HEK293 (cell line): Measurements from ENCODE around the gene DUSP10.

Experiments used
- CTCF ChIA-PET: fragments of 350-600 bp; formaldehyde crosslinking; extraction: SDS; loops from one replicate; lab custom pipeline; 2021; ENCODE audit warnings: antibody characterized with exemption; lab: Yijun Ruan, JAX
- POLR2A ChIA-PET: fragments of 300-600 bp; formaldehyde crosslinking; extraction: SDS; loops from one replicate; lab custom pipeline; 2020; ENCODE audit warnings: antibody characterized with exemption, inconsistent platforms; lab: Yijun Ruan, JAX
- H3K27ac ChIP-seq: fragments of 200-500 bp; sonication (Bioruptor generic); 2 replicates; pipeline ENCODE4 v1.5.1; 2014; ENCODE audit warnings: low read depth, low read length, control low read depth, inconsistent platforms; ENCODE audit errors: extremely low read depth
- H3K36me3 ChIP-seq, 2 experiments: fragments of 200-500 bp in 1 of 2; sonication (Bioruptor generic) in 1 of 2; 1 replicate in 1 of 2; 2 replicates in 1 of 2; pipeline ENCODE4 v1.5.1; 2014 to 2017; ENCODE audit warnings: inconsistent platforms in 2 of 2, low read length in 2 of 2; ENCODE audit not compliant: control insufficient read depth in 2 of 2, insufficient read depth in 1 of 2
- H3K4me1 ChIP-seq: fragments of 200-500 bp; sonication (Bioruptor generic); 2 replicates; pipeline ENCODE4 v1.5.1; 2014; ENCODE audit warnings: mild to moderate bottlenecking, low read length, inconsistent platforms; ENCODE audit not compliant: control insufficient read depth, insufficient read depth
- H3K4me3 ChIP-seq: 2 replicates; pipeline ENCODE4 v1.5.1; 2011; ENCODE audit warnings: low read depth, mild to moderate bottlenecking, control low read depth, low read length, moderate library complexity
- H3K9me3 ChIP-seq: fragments of 200-500 bp; sonication (Bioruptor generic); 2 replicates; pipeline ENCODE4 v1.5.1; 2014; ENCODE audit warnings: low read depth, low read length, inconsistent platforms; ENCODE audit not compliant: control insufficient read depth, insufficient read depth
- BCL11B ChIP-seq: fragments of 450-650 bp; formaldehyde crosslinking; IDR thresholded peaks from 2 replicates; pipeline ENCODE4 v1.5.1; 2016; ENCODE audit warnings: low read depth, missing biosample characterization, missing genetic modification characterization
- IKZF3 ChIP-seq: fragments of 450-650 bp; IDR thresholded peaks from 2 replicates; pipeline ENCODE4 v1.5.0; 2018; ENCODE audit warnings: missing biosample characterization, mild to moderate bottlenecking, missing genetic modification characterization, moderate library complexity
- MEIS1 ChIP-seq: sonication (generic); formaldehyde crosslinking; IDR thresholded peaks from 2 replicates; pipeline ENCODE4 v1.8.1; 2022; ENCODE audit warnings: missing genetic modification reagents, mild to moderate bottlenecking, borderline replicate concordance
- SCRT2 ChIP-seq: fragments of 450-650 bp; formaldehyde crosslinking; IDR thresholded peaks from 2 replicates; pipeline ENCODE4 v1.5.1; 2016; ENCODE audit warnings: missing biosample characterization, missing genetic modification characterization
- SP3 ChIP-seq: fragments of 450-650 bp; formaldehyde crosslinking; IDR thresholded peaks from 2 replicates; pipeline ENCODE4 v1.5.1; 2016; ENCODE audit warnings: missing biosample characterization, missing genetic modification characterization
- SP7 ChIP-seq: fragments of 450-650 bp; formaldehyde crosslinking; IDR thresholded peaks from 2 replicates; pipeline ENCODE4 v1.5.1; 2016; ENCODE audit warnings: missing biosample characterization, missing genetic modification characterization
- WT1 ChIP-seq: fragments of 450-650 bp; formaldehyde crosslinking; IDR thresholded peaks from 2 replicates; pipeline ENCODE4 v1.5.1; 2016; ENCODE audit warnings: missing biosample characterization, missing genetic modification characterization
- ZBTB20 ChIP-seq: fragments of 450-650 bp; formaldehyde crosslinking; IDR thresholded peaks from 2 replicates; pipeline ENCODE4 v1.5.1; 2016; ENCODE audit warnings: missing biosample characterization, missing genetic modification characterization
- ZNF112 ChIP-seq: fragments of 450-650 bp; formaldehyde crosslinking; IDR thresholded peaks from 2 replicates; pipeline ENCODE4 v1.5.0; 2017; ENCODE audit warnings: missing biosample characterization, missing genetic modification characterization
- ZNF146 ChIP-seq: fragments of 450-650 bp; formaldehyde crosslinking; IDR thresholded peaks from 2 replicates; pipeline ENCODE4 v1.5.1; 2016; ENCODE audit warnings: missing biosample characterization, missing genetic modification characterization
- ZNF16 ChIP-seq: fragments of 450-650 bp; formaldehyde crosslinking; IDR thresholded peaks from 2 replicates; pipeline ENCODE4 v1.5.1; 2016; ENCODE audit warnings: low read depth, missing biosample characterization, missing genetic modification characterization
- ZNF174 ChIP-seq: fragments of 450-650 bp; formaldehyde crosslinking; IDR thresholded peaks from 2 replicates; pipeline ENCODE4 v1.5.0; 2017; ENCODE audit warnings: missing biosample characterization, mild to moderate bottlenecking, missing genetic modification characterization
- ZNF184 ChIP-seq: fragments of 450-650 bp; IDR thresholded peaks from 2 replicates; pipeline ENCODE4 v1.5.1; 2018; ENCODE audit warnings: missing biosample characterization, mild to moderate bottlenecking, missing genetic modification characterization
- ZNF341 ChIP-seq: fragments of 450-650 bp; formaldehyde crosslinking; IDR thresholded peaks from 2 replicates; pipeline ENCODE4; 2016; ENCODE audit warnings: low read depth, missing biosample characterization, missing genetic modification characterization
- ZNF596 ChIP-seq: fragments of 450-650 bp; IDR thresholded peaks from 2 replicates; pipeline ENCODE4 v1.5.0; 2018; ENCODE audit warnings: missing biosample characterization, mild to moderate bottlenecking, missing genetic modification characterization, moderate library complexity
- ZNF600 ChIP-seq: fragments of 450-650 bp; formaldehyde crosslinking; IDR thresholded peaks from 2 replicates; pipeline ENCODE4 v1.5.1; 2016; ENCODE audit warnings: missing biosample characterization, missing genetic modification characterization
- ZNF629 ChIP-seq: fragments of 450-650 bp; formaldehyde crosslinking; IDR thresholded peaks from 2 replicates; pipeline ENCODE4 v1.5.1; 2017; ENCODE audit warnings: missing biosample characterization, missing genetic modification characterization
- ZNF76 ChIP-seq: fragments of 450-650 bp; formaldehyde crosslinking; IDR thresholded peaks from 2 replicates; pipeline ENCODE4; 2016; ENCODE audit warnings: low read depth, missing biosample characterization, missing genetic modification characterization, borderline replicate concordance
- ZNF777 ChIP-seq: fragments of 450-650 bp; formaldehyde crosslinking; IDR thresholded peaks from 2 replicates; pipeline ENCODE4 v1.5.1; 2017; ENCODE audit warnings: missing biosample characterization, missing genetic modification characterization, borderline replicate concordance
- TF ChIP-seq, protein P1 (sequence below): fragments of 450-650 bp; formaldehyde crosslinking; IDR thresholded peaks from 2 replicates; pipeline ENCODE4 v1.5.1; 2016; ENCODE audit warnings: missing biosample characterization, missing genetic modification characterization
- TF ChIP-seq, protein P2 (sequence below): fragments of 450-650 bp; formaldehyde crosslinking; IDR thresholded peaks from 2 replicates; pipeline ENCODE4 v1.5.1; 2016; ENCODE audit warnings: missing biosample characterization, missing genetic modification characterization
- TF ChIP-seq, protein P3 (sequence below): fragments of 450-650 bp; formaldehyde crosslinking; IDR thresholded peaks from 2 replicates; pipeline ENCODE4 v1.5.1; 2017; ENCODE audit warnings: missing biosample characterization, missing genetic modification characterization
- TF ChIP-seq, protein P4 (sequence below): fragments of 450-650 bp; formaldehyde crosslinking; IDR thresholded peaks from 2 replicates; pipeline ENCODE4 v1.5.1; 2016; ENCODE audit warnings: missing biosample characterization, missing genetic modification characterization

DUSP10 gene

DNA sequence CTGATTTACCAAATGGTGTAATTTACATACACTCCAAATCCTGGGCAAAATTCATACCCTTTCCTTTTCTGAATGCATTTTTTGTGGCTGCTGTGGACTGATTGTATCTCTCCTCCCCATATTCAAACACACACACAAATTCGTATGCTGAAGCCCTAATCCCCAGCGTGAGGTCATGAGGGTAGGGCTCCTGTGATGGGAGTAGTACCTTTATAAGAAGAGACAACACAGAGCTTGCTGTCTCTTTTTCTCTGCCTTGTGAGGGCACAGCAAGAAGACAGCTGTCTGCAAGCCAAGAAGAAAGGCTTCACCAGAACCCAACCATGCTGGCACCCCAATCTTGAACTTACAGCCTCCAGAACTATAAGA lies 24.4 kb downstream of the DUSP10 start:
- no peak overlapping the region for H3K4me3 ChIP-seq
- ChIA-PET CTCF (interaction anchor here (0.7 to 0.8 kb wide), 2 partner anchors 99 to 125 kb away, joined by 4 to 6 read pairs; no protein-coding TSS in a partner anchor), POLR2A (interaction anchor here (1.5 to 3.0 kb wide), 2 partner anchors 9 to 24 kb away, joined by 6 to 17 read pairs; partner anchors contain the start of gene DUSP10)
- no peaks in the 10 kb centered on the region for H3K9me3 ChIP-seq
- peaks cover 25% of the 10 kb centered on the region for H3K4me1 ChIP-seq
- TF ChIP-seq ZNF76 (tag by site-specific recombination) (no peak), MEIS1 (CRISPR knock-in tag) (no peak), ZNF341 (tag by site-specific recombination) (no peak), BCL11B (tag by site-specific recombination) (no peak), ZNF777 (tag by site-specific recombination) (no peak), ZNF146 (tag by site-specific recombination) (no peak), ZNF629 (tag by site-specific recombination) (no peak), ZNF16 (tag by site-specific recombination) (no peak), SP3 (tag by site-specific recombination) (no peak)
- TF ChIP-seq, protein P1, sequence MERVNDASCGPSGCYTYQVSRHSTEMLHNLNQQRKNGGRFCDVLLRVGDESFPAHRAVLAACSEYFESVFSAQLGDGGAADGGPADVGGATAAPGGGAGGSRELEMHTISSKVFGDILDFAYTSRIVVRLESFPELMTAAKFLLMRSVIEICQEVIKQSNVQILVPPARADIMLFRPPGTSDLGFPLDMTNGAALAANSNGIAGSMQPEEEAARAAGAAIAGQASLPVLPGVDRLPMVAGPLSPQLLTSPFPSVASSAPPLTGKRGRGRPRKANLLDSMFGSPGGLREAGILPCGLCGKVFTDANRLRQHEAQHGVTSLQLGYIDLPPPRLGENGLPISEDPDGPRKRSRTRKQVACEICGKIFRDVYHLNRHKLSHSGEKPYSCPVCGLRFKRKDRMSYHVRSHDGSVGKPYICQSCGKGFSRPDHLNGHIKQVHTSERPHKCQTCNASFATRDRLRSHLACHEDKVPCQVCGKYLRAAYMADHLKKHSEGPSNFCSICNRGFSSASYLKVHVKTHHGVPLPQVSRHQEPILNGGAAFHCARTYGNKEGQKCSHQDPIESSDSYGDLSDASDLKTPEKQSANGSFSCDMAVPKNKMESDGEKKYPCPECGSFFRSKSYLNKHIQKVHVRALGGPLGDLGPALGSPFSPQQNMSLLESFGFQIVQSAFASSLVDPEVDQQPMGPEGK (tag by site-specific recombination), result no peak
- H3K27ac ChIP-seq, result no peak overlapping the region; the same call in 1 of the 2 replicates
- H3K36me3 ChIP-seq, result no peaks in the 10 kb centered on the region

DNA sequence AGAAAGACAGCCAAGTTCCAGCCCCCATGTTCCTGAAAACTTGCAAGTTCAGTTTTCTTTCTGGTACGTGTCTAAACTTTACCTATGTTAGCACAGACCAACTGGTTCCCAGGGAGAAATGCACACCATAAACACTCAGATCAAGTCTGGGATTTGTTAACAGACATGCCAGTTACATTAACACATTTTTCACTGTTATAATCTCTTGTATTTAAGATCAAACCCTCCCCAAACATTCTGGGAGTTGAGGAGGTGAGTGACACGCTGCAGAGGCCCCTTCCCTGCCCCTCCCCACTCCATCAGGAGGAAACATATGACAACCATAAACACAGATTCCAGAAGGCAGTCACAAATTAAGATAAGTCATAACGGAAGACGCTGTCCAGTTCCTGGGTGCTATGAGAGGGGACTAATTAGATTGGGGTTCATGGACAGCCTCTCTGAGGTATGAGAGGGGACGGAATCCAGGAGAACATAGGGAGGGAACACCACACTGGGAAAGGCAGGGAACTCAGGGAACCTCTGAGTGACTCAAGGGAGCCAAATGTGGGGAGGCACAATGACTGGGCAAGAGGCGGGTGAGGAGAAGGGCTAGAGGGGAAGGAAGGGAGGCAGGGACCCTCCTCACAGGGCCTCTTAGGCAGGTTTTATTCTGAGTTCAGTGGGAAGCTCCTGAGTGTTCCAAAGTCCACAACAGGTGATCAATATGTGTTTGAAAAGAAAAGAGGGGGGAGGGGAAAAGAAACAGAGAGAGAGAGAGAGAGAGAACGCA lies 25.0 kb downstream of the DUSP10 start:
- TF ChIP-seq IKZF3 (no peak), ZNF174 (tag by site-specific recombination) (no peak), ZNF184 (no peak), SP7 (tag by site-specific recombination) (peak; percentile 40; the same call in 1 of the 2 replicates), ZNF112 (tag by site-specific recombination) (no peak), ZNF596 (tag by site-specific recombination) (0 out of 2 replicates have a peak, but pooled peaks have one; percentile 25), ZNF341 (tag by site-specific recombination) (peak; percentile 62), ZBTB20 (peak; percentile 39; the same call in 1 of the 2 replicates), BCL11B (tag by site-specific recombination) (no peak), WT1 (tag by site-specific recombination) (peak; percentile 94), ZNF600 (0 out of 2 replicates have a peak, but pooled peaks have one; percentile 9), ZNF629 (tag by site-specific recombination) (no peak), SCRT2 (tag by site-specific recombination) (0 out of 2 replicates have a peak, but pooled peaks have one; percentile 40)
- TF ChIP-seq, protein P2, sequence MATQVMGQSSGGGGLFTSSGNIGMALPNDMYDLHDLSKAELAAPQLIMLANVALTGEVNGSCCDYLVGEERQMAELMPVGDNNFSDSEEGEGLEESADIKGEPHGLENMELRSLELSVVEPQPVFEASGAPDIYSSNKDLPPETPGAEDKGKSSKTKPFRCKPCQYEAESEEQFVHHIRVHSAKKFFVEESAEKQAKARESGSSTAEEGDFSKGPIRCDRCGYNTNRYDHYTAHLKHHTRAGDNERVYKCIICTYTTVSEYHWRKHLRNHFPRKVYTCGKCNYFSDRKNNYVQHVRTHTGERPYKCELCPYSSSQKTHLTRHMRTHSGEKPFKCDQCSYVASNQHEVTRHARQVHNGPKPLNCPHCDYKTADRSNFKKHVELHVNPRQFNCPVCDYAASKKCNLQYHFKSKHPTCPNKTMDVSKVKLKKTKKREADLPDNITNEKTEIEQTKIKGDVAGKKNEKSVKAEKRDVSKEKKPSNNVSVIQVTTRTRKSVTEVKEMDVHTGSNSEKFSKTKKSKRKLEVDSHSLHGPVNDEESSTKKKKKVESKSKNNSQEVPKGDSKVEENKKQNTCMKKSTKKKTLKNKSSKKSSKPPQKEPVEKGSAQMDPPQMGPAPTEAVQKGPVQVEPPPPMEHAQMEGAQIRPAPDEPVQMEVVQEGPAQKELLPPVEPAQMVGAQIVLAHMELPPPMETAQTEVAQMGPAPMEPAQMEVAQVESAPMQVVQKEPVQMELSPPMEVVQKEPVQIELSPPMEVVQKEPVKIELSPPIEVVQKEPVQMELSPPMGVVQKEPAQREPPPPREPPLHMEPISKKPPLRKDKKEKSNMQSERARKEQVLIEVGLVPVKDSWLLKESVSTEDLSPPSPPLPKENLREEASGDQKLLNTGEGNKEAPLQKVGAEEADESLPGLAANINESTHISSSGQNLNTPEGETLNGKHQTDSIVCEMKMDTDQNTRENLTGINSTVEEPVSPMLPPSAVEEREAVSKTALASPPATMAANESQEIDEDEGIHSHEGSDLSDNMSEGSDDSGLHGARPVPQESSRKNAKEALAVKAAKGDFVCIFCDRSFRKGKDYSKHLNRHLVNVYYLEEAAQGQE (tag by site-specific recombination), result peak; percentile 73
- TF ChIP-seq, protein P3, sequence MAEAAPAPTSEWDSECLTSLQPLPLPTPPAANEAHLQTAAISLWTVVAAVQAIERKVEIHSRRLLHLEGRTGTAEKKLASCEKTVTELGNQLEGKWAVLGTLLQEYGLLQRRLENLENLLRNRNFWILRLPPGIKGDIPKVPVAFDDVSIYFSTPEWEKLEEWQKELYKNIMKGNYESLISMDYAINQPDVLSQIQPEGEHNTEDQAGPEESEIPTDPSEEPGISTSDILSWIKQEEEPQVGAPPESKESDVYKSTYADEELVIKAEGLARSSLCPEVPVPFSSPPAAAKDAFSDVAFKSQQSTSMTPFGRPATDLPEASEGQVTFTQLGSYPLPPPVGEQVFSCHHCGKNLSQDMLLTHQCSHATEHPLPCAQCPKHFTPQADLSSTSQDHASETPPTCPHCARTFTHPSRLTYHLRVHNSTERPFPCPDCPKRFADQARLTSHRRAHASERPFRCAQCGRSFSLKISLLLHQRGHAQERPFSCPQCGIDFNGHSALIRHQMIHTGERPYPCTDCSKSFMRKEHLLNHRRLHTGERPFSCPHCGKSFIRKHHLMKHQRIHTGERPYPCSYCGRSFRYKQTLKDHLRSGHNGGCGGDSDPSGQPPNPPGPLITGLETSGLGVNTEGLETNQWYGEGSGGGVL (tag by site-specific recombination), result 0 out of 2 replicates have a peak, but pooled peaks have one; percentile 29
- TF ChIP-seq, protein P4, sequence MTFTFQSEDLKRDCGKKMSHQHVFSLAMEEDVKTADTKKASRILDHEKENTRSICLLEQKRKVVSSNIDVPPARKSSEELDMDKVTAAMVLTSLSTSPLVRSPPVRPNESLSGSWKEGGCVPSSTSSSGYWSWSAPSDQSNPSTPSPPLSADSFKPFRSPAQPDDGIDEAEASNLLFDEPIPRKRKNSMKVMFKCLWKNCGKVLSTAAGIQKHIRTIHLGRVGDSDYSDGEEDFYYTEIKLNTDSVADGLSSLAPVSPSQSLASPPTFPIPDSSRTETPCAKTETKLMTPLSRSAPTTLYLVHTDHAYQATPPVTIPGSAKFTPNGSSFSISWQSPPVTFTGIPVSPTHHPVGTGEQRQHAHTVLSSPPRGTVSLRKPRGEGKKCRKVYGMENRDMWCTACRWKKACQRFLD (tag by site-specific recombination), result no peak
- Histone ChIP-seq H3K9me3 (no peaks in the 10 kb centered on the region), H3K4me3 (no peak overlapping the region), H3K36me3 (no peaks in the 10 kb centered on the region), H3K4me1 (peaks cover 25% of the 10 kb centered on the region), H3K27ac (no peak overlapping the region; the same call in 1 of the 2 replicates)
- POLR2A ChIA-PET, result interaction anchor here (3.0 kb wide), 1 partner anchor 25 kb away, joined by 17 read pairs; the partner anchor contains the start of gene DUSP10
- CTCF ChIA-PET, result interaction anchor here (0.7 to 0.8 kb wide), 2 partner anchors 99 to 124 kb away, joined by 4 to 6 read pairs; no protein-coding TSS in a partner anchor
